NCI-H69 (cell line): ENCODE data around the gene MFN2.
"Not testable (repeated sequence)": the region's sequence is repeated elsewhere in the genome, so short reads cannot be mapped to it uniquely, and the experiment has no call there.

Source experiments
- DNase-seq: peaks from one replicate; lab custom pipeline; 2025; lab: John Stamatoyannopoulos, UW

MFN2 gene

DNA sequence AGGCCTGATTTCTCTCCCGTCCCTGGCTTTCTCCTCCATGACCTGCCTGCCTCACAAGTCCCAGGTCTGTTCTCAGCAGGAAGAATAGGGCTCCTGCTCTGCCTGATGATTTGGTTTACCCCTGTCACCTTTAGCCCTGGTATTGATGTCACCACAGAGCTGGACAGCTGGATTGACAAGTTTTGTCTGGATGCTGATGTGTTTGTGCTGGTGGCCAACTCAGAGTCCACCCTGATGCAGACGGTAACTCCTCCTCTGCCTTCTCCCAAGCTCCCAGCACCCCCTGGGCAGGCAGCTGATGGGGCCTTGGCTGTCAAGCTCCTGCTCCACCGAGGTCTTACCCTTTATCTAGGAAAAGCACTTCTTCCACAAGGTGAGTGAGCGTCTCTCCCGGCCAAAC, 18.4 kb downstream of the MFN2 start:
- DNase-seq: no peak

- DNase-seq: no peak
These were observed 19.0 kb downstream of the MFN2 start for GRCh38 chr1:11999236-11999635.

DNA sequence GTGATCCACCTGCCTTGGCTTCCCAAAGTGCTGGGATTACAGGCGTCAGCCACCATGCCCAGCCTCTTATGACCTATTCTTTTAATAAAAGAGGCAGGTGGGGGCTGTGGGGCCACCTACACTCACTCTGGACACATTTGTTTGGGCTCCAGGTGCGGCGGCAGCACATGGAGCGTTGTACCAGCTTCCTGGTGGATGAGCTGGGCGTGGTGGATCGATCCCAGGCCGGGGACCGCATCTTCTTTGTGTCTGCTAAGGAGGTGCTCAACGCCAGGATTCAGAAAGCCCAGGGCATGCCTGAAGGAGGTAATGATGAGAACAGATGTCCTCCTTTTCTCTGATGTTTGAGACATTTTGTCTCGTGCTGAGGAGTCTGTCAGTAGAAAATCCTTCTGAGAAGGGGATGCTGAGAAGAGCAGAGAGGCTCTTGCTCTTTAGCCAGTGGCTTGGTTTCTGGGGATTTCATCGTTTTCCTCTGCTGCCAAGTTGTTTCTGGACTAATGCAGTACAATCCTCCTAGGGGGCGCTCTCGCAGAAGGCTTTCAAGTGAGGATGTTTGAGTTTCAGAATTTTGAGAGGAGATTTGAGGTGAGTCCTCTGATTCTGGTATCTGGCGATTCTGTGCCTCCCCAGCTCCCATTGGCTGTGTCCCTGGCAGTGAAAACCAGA, 21.1 kb downstream of the MFN2 start:
- DNase-seq: peak; percentile 50

DNA sequence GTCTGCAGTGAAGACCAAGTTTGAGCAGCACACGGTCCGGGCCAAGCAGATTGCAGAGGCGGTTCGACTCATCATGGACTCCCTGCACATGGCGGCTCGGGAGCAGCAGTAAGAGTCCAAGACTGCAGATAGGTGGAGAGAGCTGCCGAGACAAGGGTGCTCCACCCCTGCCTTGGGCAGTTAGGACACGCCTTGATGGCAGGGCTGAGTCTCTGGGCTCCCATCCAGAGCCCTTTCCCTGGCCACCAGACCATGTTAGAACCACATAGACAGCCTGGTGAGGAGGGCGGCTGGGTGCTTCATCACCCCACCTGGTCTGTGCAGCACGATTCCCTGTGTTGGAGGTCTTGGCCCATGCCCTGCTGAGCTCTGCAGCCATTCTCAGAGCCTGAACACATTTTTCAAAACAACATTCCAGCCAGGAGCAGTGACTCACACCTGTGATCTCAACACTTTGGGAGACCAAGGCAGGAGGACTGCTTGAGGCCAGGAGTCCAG, 21.8 kb downstream of the MFN2 start:
- DNase-seq: no peak

- DNase-seq: no peak
These were observed 23.5 kb downstream of the MFN2 start for GRCh38 chr1:12003762-12004161.

- no peak for DNase-seq
These were observed 25.4 kb downstream of the MFN2 start for GRCh38 chr1:12005488-12006166.

- no peak for DNase-seq
These were observed 26.1 kb downstream of the MFN2 start for GRCh38 chr1:12006167-12006921.

- DNase-seq: no peak
These were observed 27.0 kb downstream of the MFN2 start for GRCh38 chr1:12007204-12007603.

- DNase-seq: not testable (repeated sequence)
These were observed 28.1 kb downstream of the MFN2 start for GRCh38 chr1:12008355-12008754.

DNA sequence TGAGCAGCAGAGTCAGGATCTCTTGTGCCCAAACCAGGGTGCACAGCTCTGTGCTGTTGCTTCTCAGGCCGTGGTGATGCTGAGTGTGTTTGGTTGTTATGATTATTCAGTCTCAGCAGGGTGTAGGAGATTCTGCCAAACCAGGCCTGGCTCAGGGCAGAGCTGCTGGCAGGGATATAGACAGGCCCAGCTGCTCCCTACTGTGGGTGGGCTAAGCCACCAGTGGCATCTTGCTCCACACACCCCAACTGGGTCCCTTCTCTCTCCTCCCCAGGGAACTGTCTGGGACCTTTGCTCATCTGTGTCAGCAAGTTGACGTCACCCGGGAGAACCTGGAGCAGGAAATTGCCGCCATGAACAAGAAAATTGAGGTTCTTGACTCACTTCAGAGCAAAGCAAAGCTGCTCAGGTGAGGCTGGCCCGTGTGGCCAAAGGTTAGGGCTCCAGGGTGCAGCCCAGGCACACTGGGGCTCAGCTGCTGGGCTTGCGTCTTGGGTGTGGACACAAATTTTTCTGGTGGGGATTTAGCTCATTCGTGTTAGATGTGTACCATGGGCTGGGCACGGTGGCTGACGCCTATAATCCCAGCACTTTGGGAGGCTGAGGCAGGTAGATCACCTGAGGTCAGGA, 29.2 kb downstream of the MFN2 start:
- no peak for DNase-seq

DNA sequence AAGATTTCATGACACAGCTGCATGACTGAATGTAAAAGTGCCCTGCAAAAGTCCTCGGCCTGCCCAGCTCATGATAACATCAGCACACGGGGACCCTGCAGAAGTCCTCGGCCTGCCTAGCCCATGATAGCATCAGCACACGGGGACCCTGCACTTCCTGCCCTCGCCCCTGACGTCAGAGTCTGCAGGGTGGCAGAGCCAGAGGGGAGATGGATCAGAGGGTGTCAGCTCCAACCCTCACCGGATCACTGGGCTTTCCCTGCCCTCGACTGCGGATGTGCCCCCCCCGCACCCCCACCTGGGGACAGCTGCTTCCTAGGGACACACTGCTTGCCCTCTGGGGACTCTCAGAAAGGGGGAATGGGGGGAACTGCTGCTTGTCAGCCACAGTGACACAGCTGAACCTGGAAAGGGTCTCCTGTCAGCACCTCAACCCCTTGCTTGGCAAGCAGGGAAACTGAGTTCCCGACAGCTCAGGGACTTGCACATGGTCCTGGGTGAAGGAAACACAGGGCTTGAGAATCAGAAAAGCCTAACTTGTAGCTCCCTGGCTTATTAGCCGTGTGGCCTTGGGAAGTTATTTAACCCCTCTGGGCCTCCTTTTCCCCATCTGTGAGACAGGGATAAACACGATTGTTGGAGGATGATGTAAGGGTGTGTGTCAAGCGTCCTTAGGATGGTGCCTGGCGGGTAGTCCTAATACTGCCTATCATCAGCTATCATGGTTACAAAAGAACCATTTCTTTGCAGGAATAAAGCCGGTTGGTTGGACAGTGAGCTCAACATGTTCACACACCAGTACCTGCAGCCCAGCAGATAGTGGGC, 30.7 kb downstream of the MFN2 start:
- no peak for DNase-seq

DNA sequence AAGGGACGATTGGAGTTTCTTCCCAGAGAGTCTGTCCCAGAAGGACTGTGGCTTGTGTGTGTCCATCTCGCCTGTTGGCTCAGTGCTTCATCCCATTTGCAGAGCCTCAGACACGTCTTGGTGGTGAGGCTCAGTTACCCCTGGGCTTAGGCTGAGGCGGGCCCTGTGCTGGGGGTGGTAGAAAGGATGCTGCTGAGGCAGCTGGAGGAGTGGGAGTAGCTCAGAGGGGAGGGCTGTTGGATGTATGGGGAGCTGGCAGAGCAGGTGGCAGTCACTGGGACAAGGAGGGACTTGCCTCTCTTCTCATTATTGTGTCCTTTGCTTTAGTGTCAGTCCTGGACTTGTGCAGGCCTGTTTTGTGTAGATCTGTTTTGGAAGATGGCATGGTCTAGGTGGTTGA, 31.8 kb downstream of the MFN2 start:
- DNase-seq: no peak

DNA sequence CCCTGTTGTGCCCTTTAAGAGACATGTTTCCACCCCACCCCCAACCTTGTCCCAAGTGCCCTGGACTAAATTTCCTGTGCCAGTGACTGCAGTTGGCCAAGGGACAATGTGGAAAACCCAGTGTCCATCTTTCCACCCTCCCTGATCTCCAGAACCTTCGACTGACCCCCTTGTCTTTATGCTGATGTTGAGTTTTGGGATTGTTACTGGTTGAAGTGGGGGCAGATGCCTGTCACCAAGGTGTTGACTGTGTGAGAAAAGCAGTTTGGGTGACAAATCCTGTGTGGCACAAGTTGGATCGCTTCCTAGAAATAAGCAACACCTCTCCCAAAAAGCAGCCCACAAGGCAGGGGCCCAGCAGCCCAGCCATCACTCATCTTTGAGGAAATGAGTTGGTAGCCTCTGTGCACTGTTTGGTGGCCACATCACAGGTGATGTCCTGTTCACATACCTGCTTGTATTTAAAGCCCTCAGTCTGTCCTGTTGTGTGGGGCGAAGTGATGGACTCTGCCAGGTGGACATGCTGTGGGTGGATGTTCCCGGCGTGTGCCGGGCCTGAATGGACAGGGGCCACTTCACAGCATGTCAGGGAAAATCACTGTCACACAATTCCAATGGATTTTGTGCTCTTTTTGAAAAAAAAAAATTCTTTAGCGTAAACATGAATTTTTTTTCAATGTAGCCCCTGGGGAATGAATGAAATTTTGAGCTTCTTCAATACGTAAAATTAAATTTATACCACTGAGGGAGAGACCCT, 32.5 kb downstream of the MFN2 start:
- no peak for DNase-seq

- DNase-seq: no peak
These were observed 34.1 kb downstream of the MFN2 start for GRCh38 chr1:12014141-12014991.

- DNase-seq: no peak
These were observed 34.8 kb downstream of the MFN2 start for GRCh38 chr1:12015001-12015491.

- DNase-seq: no peak
These were observed 35.3 kb downstream of the MFN2 start for GRCh38 chr1:12015499-12015898.

DNA sequence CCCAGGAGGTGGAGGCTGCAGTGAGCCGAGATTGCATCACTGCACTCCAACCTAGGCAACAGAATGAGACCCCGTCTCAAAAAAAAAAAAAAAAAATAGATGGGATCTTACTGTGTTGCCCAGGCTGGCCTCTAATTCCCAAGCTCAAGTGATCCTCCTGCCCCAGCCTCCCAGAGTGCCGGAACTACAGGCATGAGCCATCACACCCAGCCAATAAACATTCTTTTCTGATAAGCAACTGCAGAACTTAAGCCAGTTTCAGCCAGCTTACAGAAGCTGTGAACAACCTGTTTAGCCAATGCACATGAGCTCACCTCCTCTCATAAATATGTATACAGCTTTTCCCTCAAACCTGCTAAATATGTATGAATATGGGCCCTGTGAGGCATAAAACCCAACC, 35.9 kb downstream of the MFN2 start:
- DNase-seq: no peak

DNA sequence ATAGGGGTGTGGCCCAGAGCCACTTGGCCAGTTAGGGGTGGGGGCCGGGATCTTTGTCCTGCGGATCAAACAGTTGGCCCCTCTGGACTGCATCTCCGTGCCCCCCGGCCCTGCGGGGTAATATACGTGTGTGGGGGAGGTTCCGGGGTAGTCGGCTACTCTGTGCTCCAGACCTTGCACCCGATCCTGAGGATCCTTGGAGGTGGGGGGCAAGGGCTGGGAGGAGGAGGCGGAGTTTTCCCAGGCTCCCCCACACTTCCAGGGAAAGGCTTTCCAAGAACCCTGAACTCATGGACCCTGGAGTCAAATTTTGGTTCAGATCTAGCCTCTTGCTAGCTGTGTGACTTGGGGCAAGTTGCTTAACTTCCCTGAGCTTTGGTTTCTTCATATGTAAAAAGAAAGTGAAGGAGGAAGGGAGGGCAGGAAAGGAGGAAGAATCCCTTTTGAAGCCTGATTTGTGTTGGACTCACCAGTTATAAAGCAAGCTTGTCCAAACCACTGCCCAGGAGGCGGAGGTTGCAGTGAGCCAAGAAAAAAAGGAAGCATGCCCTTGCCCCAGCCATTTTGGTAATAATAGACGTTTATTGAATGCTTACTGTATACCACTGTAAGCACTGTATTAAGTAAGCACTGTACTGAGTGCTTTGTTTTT, 39.7 kb downstream of the MFN2 start:
- peak; percentile 27 for DNase-seq

DNA sequence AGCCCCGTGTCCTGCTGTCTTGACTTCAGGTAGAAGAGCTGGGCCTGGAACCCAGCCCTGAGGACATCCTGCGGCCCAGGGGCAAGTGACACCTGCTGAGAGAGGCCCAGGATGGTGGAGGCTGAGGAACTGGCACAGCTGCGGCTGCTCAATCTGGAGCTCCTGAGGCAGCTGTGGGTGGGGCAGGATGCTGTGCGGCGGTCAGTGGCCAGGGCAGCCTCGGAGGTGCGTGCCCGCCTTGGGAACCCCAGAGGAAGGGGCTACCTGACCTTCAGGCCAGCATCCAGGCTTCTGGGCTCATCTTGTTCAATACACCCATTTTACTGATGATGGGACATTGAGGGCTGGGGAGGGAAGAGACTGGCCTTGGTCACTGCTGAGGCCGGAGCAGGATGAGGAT, 41.4 kb downstream of the MFN2 start:
- DNase-seq: no peak
